IPS-20b (cell line): ENCODE measurements around the gene CCDC30.
"Not testable (repeated sequence)": the region's sequence is repeated elsewhere in the genome, so short reads cannot be mapped to it uniquely, and the experiment has no call there.

Experiments
- H3K27ac ChIP-seq: one replicate; pipeline ENCODE4 v1.5.1; 2013; ENCODE audit warnings: low read length
- H3K27me3 ChIP-seq: 2 replicates; pipeline ENCODE4 v1.6.1; 2013; ENCODE audit warnings: mild to moderate bottlenecking, low read length, inconsistent platforms; ENCODE audit not compliant: insufficient read depth
- H3K36me3 ChIP-seq: 2 replicates; pipeline ENCODE4 v1.6.1; 2013; ENCODE audit warnings: low read depth, mild to moderate bottlenecking, inconsistent platforms, low read length, moderate library complexity; ENCODE audit not compliant: insufficient read depth
- H3K4me1 ChIP-seq: 2 replicates; pipeline ENCODE4 v1.6.1; 2013; ENCODE audit warnings: mild to moderate bottlenecking, control low read depth, inconsistent platforms, low read length, moderate library complexity; ENCODE audit not compliant: insufficient read depth
- H3K4me3 ChIP-seq: 2 replicates; pipeline ENCODE4 v1.5.1; 2013; ENCODE audit warnings: mild to moderate bottlenecking, low read length, inconsistent platforms
- H3K9ac ChIP-seq: 2 replicates; pipeline ENCODE4 v1.6.1; 2013; ENCODE audit warnings: low read depth, mild to moderate bottlenecking, inconsistent platforms, low read length, moderate library complexity
- H3K9me3 ChIP-seq: 2 replicates; pipeline ENCODE4 v1.6.1; 2013; ENCODE audit warnings: mild to moderate bottlenecking, low read depth, low read length, inconsistent platforms; ENCODE audit not compliant: insufficient read depth

The CCDC30 gene

GRCh38 chr1:42484382-42484781 is 21.3 kb downstream of the CCDC30 start:
- Histone ChIP-seq H3K27me3 (no peaks in the 10 kb centered on the region), H3K36me3 (no peaks in the 10 kb centered on the region), H3K9me3 (no peaks in the 10 kb centered on the region), H3K9ac (no peak overlapping the region), H3K4me3 (no peak overlapping the region), H3K27ac (no peak overlapping the region), H3K4me1 (no peaks in the 10 kb centered on the region)

- H3K9ac ChIP-seq: no peak overlapping the region
- no peaks in the 10 kb centered on the region for H3K36me3 ChIP-seq
- H3K4me3 ChIP-seq: no peak overlapping the region
- no peaks in the 10 kb centered on the region for H3K27me3 ChIP-seq
- peaks cover 3% of the 10 kb centered on the region; the same call in 1 of the 2 replicates for H3K9me3 ChIP-seq
- no peak overlapping the region for H3K27ac ChIP-seq
- H3K4me1 ChIP-seq: no peaks in the 10 kb centered on the region
Measured at GRCh38 chr1:42490237-42490636, 27.2 kb downstream of the CCDC30 start.

- H3K36me3 ChIP-seq, H3K4me1 ChIP-seq, H3K4me3 ChIP-seq, H3K27me3 ChIP-seq, H3K9ac ChIP-seq, H3K27ac ChIP-seq: not testable (repeated sequence)
- H3K9me3 ChIP-seq: peaks cover 45% of the 10 kb centered on the region
Measured at GRCh38 chr1:42502031-42502430, 38.9 kb downstream of the CCDC30 start.

- H3K9me3 ChIP-seq: peaks cover 68% of the 10 kb centered on the region
- no peaks in the 10 kb centered on the region for H3K27me3 ChIP-seq
- no peaks in the 10 kb centered on the region for H3K36me3 ChIP-seq
Measured at GRCh38 chr1:42504535-42505128, 41.5 kb downstream of the CCDC30 start.

GRCh38 chr1:42506576-42506975 is 43.5 kb downstream of the CCDC30 start:
- no peak overlapping the region for H3K9ac ChIP-seq
- no peaks in the 10 kb centered on the region for H3K4me1 ChIP-seq
- no peak overlapping the region for H3K27ac ChIP-seq
- H3K36me3 ChIP-seq: no peaks in the 10 kb centered on the region
- no peak overlapping the region for H3K4me3 ChIP-seq
- H3K27me3 ChIP-seq: no peaks in the 10 kb centered on the region
- peaks cover 86% of the 10 kb centered on the region for H3K9me3 ChIP-seq

More at GRCh38 chr1:42504535-42505128, 41.5 kb downstream of the CCDC30 start:
- H3K27ac ChIP-seq: no peak overlapping the region
- H3K4me3 ChIP-seq: no peak overlapping the region
- no peak overlapping the region for H3K9ac ChIP-seq
- H3K4me1 ChIP-seq: no peaks in the 10 kb centered on the region

GRCh38 chr1:42511581-42512155 is 48.6 kb downstream of the CCDC30 start:
- not testable (repeated sequence) for H3K9ac ChIP-seq, H3K27ac ChIP-seq, H3K4me3 ChIP-seq, H3K27me3 ChIP-seq, H3K4me1 ChIP-seq, H3K36me3 ChIP-seq
- H3K9me3 ChIP-seq: peaks cover 62% of the 10 kb centered on the region

- Histone ChIP-seq H3K4me1 (no peaks in the 10 kb centered on the region; the same call in 1 of the 2 replicates), H3K27ac (no peak overlapping the region), H3K9ac (no peak overlapping the region), H3K4me3 (no peak overlapping the region), H3K9me3 (peaks cover 20% of the 10 kb centered on the region), H3K36me3 (no peaks in the 10 kb centered on the region), H3K27me3 (no peaks in the 10 kb centered on the region)
Measured at GRCh38 chr1:42518908-42519307, 55.8 kb downstream of the CCDC30 start.

- H3K9me3 ChIP-seq: peaks cover 20% of the 10 kb centered on the region
Measured at GRCh38 chr1:42523171-42523570, 60.1 kb downstream of the CCDC30 start.

GRCh38 chr1:42524330-42524729 is 61.2 kb downstream of the CCDC30 start:
- Histone ChIP-seq H3K9me3 (peaks cover 11% of the 10 kb centered on the region), H3K4me1 (no peaks in the 10 kb centered on the region; the same call in 1 of the 2 replicates), H3K36me3 (no peaks in the 10 kb centered on the region), H3K4me3 (no peak overlapping the region), H3K27me3 (no peaks in the 10 kb centered on the region), H3K27ac (no peak overlapping the region), H3K9ac (no peak overlapping the region)

More at GRCh38 chr1:42523171-42523570, 60.1 kb downstream of the CCDC30 start:
- Histone ChIP-seq H3K27ac (no peak overlapping the region), H3K36me3 (no peaks in the 10 kb centered on the region), H3K9ac (no peak overlapping the region), H3K27me3 (no peaks in the 10 kb centered on the region), H3K4me1 (no peaks in the 10 kb centered on the region; the same call in 1 of the 2 replicates), H3K4me3 (no peak overlapping the region)

- Histone ChIP-seq H3K9me3 (no peaks in the 10 kb centered on the region), H3K9ac (no peak overlapping the region), H3K4me1 (no peaks in the 10 kb centered on the region), H3K36me3 (no peaks in the 10 kb centered on the region), H3K27me3 (no peaks in the 10 kb centered on the region), H3K27ac (no peak overlapping the region), H3K4me3 (no peak overlapping the region)
Measured at GRCh38 chr1:42529724-42530181, 66.7 kb downstream of the CCDC30 start.

GRCh38 chr1:42531043-42531442 is 68.0 kb downstream of the CCDC30 start:
- H3K9ac ChIP-seq: no peak overlapping the region
- no peak overlapping the region for H3K4me3 ChIP-seq
- no peaks in the 10 kb centered on the region for H3K27me3 ChIP-seq
- no peaks in the 10 kb centered on the region for H3K4me1 ChIP-seq
- no peaks in the 10 kb centered on the region for H3K9me3 ChIP-seq
- no peaks in the 10 kb centered on the region for H3K36me3 ChIP-seq
- no peak overlapping the region for H3K27ac ChIP-seq

GRCh38 chr1:42533101-42533863 is 70.2 kb downstream of the CCDC30 start:
- H3K27ac ChIP-seq: no peak overlapping the region
- H3K9me3 ChIP-seq: no peaks in the 10 kb centered on the region
- no peaks in the 10 kb centered on the region for H3K4me1 ChIP-seq
- no peak overlapping the region for H3K9ac ChIP-seq
- H3K4me3 ChIP-seq: no peak overlapping the region
- no peaks in the 10 kb centered on the region for H3K36me3 ChIP-seq
- H3K27me3 ChIP-seq: no peaks in the 10 kb centered on the region
